ENCODE results near the gene ACAA1.
"Not testable (repeated sequence)": the region's sequence is repeated elsewhere in the genome, so short reads cannot be mapped to it uniquely, and the experiment has no call there.

ACAA1 gene, protein sequence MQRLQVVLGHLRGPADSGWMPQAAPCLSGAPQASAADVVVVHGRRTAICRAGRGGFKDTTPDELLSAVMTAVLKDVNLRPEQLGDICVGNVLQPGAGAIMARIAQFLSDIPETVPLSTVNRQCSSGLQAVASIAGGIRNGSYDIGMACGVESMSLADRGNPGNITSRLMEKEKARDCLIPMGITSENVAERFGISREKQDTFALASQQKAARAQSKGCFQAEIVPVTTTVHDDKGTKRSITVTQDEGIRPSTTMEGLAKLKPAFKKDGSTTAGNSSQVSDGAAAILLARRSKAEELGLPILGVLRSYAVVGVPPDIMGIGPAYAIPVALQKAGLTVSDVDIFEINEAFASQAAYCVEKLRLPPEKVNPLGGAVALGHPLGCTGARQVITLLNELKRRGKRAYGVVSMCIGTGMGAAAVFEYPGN

DNA sequence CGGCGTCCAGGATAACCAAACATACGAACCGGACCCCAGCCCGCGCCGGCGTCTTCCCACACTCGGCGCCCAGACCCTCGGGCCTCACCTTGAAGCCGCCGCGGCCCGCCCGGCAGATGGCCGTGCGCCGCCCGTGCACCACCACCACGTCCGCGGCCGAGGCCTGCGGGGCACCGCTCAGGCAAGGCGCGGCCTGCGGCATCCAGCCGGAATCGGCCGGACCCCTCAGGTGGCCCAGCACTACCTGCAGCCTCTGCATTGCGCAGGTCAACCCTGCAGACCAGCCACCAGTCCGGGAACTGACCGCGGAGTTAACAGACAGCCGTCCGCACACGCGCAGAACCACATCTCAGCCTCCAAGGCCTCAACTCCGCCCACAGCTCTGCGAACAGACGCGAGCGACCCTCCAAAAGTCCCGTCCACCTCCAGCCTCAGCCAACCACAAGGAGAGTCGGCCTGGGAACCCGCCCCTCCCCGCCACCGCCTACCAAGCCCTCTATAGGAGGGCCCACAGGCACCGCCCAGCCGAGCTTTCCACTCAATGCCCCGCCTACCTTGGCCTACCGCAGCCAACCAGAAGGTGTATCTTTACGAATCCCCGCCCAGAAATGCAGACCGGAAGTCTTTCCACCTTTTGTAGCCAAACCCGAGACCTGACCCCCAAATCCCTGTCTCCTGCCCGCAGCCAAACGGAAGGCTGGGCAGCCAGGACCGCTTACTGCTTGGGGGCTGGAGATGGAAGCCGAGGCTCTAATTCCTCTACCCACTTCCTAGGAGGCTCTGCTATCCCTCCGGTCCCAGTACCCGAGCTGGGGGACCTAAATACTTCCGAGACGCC lies at the start of gene ACAA1:
ACAA1 (minus strand) TSS at position 351 of the 838 bp plus-strand sequence; CDS start at position 259, 92 bp downstream.
- peak; percentile 99 for DNase-seq

DNA sequence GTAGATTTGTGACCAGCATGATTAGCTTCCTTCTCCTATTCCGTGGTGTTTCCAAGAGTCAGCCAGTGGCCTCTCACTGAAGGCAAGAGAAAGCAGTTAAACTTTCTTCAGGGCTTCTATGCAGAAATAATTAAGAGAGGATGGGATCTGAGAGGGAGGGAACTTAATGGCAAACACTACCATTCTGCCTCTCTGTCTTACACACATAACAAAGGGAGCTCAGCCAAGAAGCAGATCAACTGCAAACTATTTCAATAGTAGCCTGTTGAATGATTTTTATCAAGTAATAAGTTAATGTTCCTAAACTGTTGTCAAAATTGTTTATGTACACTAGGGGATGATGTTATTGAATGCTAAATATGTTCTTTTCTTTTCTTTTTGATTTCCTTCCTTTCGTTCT lies 40.3 kb upstream of the ACAA1 start:
- DNase-seq = no peak

DNA sequence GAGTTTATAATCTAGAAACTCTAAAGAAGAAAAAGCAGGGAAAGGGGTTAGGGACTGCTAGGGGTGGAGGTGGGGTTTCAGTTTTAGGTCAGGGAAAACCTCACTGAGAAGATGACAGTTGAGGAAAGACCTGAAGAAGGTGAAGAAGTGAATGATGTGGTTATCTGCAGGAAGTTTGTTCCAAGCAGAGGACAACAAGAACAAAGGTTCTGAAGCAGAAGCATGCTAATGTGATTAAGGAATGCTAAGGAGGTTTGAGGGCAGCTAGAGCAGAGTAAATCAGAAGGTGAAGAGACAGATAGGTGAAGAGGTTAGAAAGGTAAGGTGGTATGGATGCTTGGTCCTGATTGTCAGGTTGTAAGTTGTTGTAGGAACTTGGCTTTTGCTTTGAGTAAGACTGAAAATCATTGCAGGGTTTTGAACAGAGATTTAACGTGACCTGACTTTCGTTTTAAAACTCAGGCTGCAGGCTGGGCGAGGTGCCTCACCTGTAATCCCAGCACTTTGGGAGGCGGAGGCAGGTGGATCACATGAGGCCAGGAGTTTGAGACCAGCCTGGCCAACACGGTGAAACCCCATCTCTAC lies 37.0 kb upstream of the ACAA1 start:
- DNase-seq = no peak

DNA sequence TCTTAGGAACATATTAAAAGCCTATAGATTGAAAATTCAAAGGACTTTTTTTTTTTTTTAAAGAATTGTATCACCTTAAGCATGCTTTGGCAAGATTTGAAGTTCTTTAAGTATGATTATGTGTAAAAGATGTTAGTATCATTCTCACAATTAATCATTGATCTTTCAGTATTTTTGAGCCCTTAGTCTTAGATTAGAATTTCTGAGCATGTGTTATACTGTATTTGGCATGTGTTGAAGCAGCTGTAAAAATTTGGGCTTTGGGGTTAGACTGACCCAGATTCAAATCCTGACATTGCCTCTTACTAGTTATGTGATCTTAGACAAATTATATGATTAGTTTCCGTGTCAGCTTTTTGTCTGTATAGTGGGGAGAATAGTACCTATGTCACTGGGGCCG lies 34.7 kb upstream of the ACAA1 start:
- DNase-seq = no peak

DNA sequence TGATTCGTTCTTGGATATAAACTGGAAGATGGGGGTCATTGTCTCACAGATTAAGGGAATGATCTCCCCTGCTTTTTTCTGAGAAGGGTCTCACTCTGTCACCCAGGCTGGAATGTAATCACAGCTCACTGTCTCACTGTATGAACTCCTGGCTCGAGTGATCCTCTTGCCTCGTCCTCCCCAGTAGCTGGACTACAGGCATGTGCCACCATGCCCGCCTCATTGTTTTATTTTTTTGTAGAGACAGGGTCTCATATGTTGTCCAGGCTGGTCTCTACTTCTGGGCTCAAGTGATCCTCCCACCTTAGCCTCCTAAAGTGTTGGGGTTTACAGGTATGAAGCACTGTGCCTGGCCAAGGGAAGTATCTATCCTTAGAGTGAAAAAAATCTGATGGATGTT lies 33.8 kb upstream of the ACAA1 start:
- DNase-seq = no peak

DNA sequence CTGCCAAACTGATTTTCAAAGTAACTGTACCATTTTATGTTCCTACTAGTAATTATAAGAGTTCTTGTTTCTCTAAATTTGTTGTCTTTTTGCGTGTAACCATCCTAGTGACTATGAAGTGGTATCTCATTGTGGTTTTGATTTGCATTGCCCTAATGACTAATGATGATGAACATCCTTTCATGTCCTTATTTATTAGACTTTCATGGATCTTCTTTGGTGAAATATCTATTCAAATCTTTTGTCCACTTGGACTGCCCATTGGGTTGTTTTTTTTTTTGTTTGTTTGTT lies 32.0 kb upstream of the ACAA1 start:
- no peak for DNase-seq

DNA sequence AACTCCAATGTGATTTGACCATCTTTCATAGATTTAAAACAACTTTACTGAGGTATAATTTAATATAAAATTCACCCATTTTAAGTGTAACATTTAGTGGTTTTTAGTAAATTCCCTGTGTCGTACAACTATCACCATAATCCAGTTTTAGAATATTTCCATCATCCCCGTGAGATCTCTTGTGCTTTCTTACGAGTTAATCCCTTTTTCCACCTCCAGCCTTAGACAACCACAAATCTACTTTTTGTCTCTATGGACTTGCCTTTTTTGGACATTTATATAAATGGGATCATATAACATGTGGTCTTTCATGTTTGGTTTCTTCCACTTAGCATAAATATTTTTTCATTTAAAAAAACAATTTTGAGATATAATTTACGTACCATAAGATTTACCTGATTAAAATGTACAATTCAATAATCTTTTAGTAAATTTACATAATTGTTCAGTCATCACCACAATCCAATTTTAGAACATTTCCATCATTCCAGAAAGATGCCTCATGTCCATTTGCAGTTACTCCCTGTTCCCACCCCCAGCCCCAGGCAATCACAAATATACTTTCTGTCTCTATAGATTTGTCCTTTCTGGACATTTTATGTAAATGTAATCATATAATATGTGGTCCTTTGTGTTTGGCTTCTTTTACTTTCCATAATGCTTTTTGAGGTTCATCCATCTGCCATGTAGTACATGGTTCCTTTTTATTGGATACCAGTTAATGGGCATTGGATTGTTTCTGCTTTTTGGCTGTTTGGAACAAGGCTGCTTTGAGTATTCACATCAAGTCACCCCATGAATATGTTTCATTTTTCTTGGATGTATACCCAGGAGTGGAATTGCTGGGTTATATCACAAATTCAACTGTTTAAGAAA lies 31.5 kb upstream of the ACAA1 start:
- no peak for DNase-seq

DNA sequence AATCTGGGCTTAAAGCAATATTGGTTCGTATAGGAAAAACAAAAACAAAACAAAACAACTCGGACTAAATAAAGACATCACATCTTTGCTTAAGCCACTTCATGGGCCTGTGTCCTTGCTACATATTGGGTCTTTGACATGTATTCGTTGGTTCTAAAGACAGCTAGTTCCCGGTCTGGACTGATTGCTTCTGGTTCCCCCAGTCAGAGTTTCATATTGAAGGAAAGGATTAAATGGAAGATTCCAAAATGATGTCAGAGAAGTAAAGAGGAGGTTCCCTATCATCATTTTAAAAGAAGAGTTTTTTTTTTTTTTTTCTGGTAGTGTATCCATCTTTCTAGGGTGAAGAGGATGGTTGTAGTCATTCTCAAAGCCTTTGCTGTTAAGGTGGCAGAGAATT lies 30.7 kb upstream of the ACAA1 start:
- DNase-seq = no peak

DNA sequence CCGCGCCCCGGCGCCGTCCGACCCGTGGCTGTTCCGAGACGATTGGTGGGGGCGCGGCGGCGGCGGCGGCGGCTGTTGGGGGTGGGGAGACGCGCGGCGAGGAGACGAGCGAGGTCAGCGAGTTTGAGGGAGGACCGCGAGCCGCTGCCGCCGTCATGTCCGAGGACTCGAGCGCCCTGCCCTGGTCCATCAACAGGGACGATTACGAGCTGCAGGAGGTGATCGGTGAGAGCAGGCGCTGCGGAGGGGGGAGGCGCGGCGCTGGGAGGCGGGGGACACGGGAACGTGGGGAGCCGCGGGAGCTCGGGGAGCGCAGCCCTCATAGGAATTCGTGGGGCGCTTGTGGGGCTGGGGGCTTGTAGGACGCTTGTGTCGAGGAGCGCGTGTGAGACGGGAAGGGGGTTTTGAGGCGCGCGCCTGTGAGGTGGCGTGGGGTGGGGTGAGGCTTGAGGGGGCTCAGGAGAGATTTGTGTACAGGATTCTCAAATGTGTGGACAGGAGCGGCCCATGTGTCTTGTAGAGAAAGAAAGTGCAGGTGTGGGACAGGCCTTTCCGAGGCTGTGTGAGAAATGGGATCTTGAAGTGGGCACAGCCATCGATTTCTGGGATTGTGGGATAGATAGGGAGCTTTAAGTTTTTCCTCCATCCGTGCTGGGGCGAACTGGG lies 28.9 kb upstream of the ACAA1 start:
- DNase-seq = no peak

DNA sequence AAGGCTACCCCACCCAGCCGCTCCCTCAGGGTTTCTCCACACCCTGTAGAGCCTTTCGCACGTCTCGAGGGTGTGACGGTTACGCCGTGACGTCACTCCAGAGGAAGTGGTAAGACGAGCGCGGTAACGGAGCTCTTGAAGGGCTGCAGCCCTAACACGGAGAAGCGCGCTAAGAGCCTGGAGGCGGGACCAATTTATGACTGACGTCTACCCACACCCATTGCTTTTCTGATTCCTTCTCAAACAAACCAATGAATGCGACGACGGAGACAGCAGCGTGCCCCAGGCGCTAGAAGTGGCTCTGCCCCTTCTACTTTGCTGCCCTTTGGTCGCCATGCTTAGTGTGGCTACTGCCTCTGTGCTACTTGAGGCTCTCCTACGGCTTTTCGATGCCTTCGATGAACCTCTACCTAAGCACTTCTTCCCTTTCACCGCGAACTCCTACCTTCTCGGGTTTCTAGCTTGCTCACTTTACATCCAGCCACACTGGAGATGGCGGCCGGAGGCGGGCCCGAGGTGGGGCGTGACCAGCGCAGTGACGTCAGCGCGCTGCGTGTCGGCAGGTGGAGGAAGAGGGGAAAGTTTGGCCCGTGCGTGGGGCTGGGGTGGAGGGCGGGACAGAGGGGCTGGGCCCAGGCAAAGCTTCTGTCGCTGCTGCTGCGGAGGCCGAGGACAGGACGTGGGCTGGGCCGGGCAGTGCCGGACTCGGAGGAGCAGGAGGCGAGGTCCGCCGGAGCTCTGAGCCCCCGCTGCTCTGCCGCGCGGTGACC lies 28.2 kb upstream of the ACAA1 start, which contains the start of gene OXSR1:
OXSR1 (plus strand) TSS at position 586 of the 770 bp plus-strand sequence. CDS start 340 bp downstream, outside the sequence.
- DNase-seq = peak; percentile 95 to 97

DNA sequence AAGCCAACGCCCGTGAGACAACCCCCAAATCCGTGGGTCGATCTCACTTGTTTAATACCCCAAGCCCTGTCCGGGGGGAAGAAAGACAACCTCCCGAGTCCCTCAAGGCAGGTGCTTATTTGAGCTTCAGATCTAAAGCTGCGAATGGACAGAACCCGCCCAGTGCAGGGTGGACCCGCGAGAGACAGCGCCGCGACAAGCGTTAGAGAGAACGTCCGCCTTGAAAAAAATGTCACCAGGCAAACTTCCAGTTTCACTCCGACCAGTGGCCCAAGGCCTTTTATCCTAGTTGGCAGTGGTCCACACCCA lies 27.7 kb upstream of the ACAA1 start:
- no peak for DNase-seq

DNA sequence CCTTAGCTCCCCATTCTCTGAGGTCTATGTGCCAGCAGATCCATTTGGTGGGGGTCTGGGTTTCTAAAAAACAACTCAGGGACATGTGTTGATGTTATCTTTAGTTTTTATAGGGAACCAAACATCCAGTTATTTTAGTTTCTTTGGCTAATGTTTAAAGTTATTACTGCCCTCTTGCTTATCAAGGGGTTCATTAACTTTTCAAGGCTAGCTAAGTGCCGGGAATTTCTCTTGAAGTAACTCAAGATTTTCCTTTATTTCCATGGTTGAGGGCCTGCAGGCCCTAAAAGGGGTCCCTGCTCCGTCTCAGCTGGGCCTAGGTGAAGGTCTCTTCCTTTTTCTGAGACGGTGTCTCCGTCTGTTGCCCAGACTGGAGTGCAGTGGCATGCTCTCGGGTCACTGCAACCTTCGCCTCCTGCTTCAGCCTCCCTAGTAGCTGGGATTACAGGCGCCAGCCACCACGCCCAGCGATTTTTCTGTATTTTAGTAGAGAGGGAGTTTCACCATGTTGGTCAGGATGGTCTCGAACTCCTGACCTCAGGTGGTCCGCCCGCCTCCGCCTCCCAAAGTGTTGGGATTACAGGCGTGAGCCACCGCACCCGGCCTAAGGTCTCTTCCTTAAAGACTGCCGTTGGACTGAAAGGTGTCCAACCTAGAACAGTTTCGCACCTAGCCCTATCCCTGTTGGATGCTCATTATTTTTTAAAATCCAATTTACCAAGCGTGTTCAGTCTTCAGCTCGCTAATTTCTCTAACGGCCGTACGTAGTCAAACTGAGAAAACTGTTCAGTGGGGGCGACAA lies 27.1 kb upstream of the ACAA1 start:
- DNase-seq = no peak

DNA sequence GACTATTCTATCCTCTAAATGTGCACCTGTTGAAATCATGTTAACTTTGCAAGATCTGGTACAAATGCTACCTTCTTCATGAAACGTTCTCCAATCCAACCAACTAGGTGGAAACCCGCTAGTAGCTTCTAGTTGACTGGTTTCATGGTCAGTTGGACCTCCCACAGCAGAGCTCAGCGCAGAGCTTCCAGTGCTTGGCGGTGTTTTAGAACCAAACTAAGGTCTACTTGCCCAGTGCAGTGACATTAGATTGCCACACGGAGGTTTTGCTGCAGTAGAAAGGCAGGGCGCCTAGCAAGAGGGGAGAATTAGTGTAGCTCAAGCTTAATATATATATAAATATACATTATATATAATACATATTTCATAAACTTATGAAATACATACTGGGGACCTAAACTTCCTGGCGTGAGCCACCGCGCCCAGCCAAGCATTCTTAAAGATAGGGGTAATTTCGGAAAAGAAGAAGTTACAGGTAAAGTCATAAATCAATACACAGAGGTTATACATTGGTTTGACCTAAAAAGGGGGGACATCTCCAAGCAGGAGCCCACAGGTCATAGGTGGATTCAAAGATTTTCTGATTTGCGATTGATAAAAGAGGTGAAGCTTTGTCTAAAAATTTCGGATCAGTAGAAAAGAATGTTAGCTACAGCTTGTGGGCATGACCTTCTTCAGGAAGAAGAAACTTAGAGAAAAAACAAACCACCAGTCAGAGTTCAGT lies 26.4 kb upstream of the ACAA1 start:
- DNase-seq = peak in 1 of 2 experiments; percentile 16

DNA sequence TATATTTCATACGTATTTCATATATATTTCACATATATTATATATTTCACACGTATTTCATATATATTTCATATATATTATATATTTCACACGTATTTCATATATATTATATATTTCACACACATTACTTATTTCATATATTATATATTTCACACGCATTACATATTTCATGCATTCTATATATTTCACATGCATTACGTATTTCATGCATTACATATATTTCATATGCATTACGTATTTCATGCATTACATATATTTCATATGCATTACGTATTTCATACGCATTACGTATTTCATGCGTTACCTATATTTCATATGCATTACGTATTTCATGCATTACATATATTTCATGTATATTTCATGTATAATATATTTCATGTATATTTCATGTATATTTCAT lies 23.8 kb upstream of the ACAA1 start:
- not testable (repeated sequence) for DNase-seq

DNA sequence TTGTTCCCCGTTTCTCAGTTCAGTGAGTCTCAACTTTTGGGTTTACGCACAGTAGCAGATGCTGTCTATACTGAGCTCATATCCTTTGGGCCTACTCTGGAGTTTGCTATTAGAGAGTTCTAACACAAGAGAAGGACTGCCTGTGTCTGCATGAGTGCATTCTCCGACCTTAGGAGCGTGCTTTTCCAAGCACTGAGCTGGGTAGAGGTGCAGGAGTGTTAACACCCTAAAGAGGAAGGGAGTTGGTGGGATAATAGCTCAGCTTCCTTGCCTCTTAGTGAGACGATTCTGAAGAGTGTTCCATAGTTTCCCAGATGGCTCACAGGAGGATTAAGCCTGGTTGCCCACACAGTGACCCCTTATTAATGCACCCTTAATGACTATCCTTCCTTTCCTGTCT lies 21.5 kb upstream of the ACAA1 start:
- DNase-seq = no peak

DNA sequence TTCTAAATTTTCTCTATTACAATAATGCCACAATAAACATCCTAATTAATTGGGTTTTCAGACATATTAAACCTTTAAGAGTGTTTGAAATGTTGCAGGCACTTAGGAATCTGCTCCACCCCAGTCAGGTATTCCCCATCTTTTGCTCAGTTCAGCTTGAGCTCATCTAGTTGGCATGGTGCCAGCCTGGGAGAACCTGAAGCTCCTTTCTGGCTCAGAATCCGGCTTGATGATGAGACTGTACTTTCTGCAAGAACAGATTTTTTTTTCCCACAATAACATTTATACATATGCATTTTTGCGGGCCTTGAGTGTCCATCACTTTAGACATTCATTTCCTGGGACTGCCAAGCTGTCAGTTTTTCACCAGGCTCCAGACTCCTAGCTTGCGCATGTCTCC lies 20.7 kb upstream of the ACAA1 start:
- no peak for DNase-seq

DNA sequence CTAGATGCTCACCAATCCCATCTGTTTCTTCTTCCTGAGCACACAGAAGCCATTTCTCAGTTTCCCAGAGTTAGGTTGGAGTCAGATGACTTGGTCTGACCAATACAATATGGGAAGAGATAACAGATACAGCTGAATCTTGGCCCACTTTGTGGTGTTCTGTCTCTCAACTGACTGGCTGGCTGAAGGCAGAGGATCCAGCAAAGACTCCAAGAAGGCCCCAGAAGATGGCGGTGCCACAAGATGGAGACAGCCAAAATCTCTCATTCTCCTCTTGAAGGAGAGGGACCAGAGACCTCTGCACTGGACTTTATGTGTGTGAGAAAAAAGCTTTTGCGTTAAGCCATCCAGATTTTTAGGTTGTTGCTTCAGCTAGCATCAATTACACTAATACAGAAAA lies 20.2 kb upstream of the ACAA1 start:
- DNase-seq = no peak

DNA sequence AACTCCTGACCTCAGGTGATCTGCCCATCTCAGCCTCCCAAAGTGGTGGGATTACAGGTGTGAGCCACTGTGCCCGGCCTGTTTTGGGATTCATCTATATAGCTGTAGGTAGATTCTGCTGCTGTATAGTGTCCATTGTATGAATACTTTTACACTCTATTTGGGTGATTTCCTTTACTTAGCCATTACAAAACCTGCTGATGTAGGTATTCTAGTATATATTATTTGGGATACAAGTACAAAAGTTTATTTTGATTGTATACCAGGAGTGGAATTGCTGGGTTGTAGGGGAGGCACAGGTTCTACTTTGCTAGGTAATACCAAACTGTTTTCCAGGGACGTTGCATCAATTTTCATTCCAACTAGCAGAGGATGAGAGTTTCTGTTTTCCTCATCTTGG lies 18.9 kb upstream of the ACAA1 start:
- no peak for DNase-seq

DNA sequence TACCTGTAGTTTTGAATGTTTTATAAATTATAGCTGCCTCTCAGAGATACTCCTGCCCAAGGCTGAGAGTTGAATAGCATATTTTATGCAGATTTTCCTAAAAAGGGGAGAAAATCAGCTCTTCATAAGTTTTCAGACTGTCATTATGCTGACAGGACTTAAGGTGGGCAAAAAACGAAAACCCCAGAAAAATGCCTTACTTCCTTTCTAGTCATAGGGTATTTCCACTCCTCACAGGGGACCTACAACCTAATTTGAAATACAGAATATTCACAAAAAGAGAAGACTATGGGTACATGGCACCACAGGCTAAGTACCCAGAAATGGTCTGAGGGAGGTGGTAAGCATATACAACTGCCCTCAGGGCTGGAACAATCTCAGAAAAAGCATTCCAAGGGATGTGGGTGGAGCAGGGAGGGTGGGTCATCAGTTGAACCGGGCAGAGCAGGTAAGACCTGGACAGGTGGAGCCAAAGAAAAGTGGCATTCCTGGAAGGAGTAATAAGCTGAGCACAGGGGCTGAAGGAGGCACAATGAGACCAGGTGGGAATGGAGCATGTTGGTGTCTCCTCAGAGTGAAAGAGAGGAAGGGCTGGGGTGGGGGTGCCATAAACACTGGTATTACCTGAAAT lies 17.8 kb upstream of the ACAA1 start:
- DNase-seq = no peak

Measured in activated CD4-positive, alpha-beta T cell treated with anti-CD3 and anti-CD28 coated beads, Interleukin-2, amount 50 U/mL, for 48 hours (primary cell).